GM12878 (cell line): ENCODE results near the gene RASGEF1B.

Experiments
- ATF7 ChIP-seq: fragments of 450-650 bp; IDR thresholded peaks from 2 replicates; pipeline ENCODE4 v1.6.1; 2016; ENCODE audit warnings: low read depth, mild to moderate bottlenecking
- CTCF ChIP-seq, 3 experiments: IDR thresholded peaks in 2 of 3; conservative IDR thresholded peaks in 1 of 3; 2 replicates each; pipeline ENCODE4 v1.5.1; 2011; ENCODE audit warnings: low read depth in 3 of 3, low read length in 3 of 3, mild to moderate bottlenecking in 3 of 3, control low read depth in 2 of 3, moderate library complexity in 2 of 3, inconsistent platforms in 1 of 3, mixed read lengths in 1 of 3; ENCODE audit not compliant: control insufficient read depth in 2 of 3, insufficient read depth in 1 of 3; ENCODE audit errors: extremely low read depth in 1 of 3
- EP300 ChIP-seq, 2 experiments: fragments of 150-350 bp in 1 of 2; IDR thresholded peaks; 2 replicates each; pipeline ENCODE4 v1.6.1; 2011 to 2012; ENCODE audit warnings: low read depth in 2 of 2, low read length in 2 of 2, borderline replicate concordance in 1 of 2, improper control_type of control experiment in 1 of 2, inconsistent platforms in 1 of 2; ENCODE audit not compliant: control insufficient read depth in 1 of 2
- EZH2 ChIP-seq: IDR thresholded peaks from 2 replicates; pipeline ENCODE4 v1.6.1; 2012; ENCODE audit warnings: low read depth, mild to moderate bottlenecking, control low read depth, inconsistent platforms, low read length, borderline replicate concordance; ENCODE audit not compliant: control insufficient read depth
- IKZF2 ChIP-seq, 2 experiments: fragments of 450-650 bp; IDR thresholded peaks; 2 replicates each; pipeline ENCODE4 v1.6.1; 2017; ENCODE audit warnings: mild to moderate bottlenecking in 2 of 2, moderate library complexity in 2 of 2
- NR2C2 ChIP-seq: IDR thresholded peaks from 2 replicates; pipeline ENCODE4 v1.6.1; 2011; ENCODE audit warnings: borderline replicate concordance, low read depth; ENCODE audit not compliant: control insufficient read depth, insufficient read length
- SIN3A ChIP-seq: IDR thresholded peaks from 2 replicates; pipeline ENCODE4 v1.6.1; 2012; ENCODE audit warnings: low read depth, low read length, improper control_type of control experiment
- YY1 ChIP-seq: IDR thresholded peaks from 2 replicates; pipeline ENCODE4 v1.6.1; 2011; ENCODE audit warnings: low read depth, mild to moderate bottlenecking, low read length
- ZNF24 ChIP-seq: fragments of 450-650 bp; IDR thresholded peaks from 2 replicates; pipeline ENCODE4 v1.6.1; 2017; ENCODE audit warnings: antibody characterized with exemption, mild to moderate bottlenecking
- ZZZ3 ChIP-seq: IDR thresholded peaks from 2 replicates; pipeline ENCODE4 v1.6.1; 2011; ENCODE audit warnings: low read depth; ENCODE audit not compliant: control insufficient read depth, insufficient read length

GRCh38 chr4:81492606-81493230 lies 21.0 kb upstream of the RASGEF1B start:
- TF ChIP-seq SIN3A (no peak), ATF7 (no peak), YY1 (no peak), EZH2 (no peak), EP300 (IDR thresholded peaks at IDR 0.05; ENCODE audit: borderline replicate concordance in 1 of 2, control insufficient read depth in 1 of 2, low read depth in 2 of 2, low read length in 2 of 2) (no peak), IKZF2 (IDR thresholded peaks at IDR 0.05) (no peak), ZZZ3 (no peak), CTCF (IDR thresholded peaks at IDR 0.05 in 2 of 3, conservative IDR thresholded peaks at IDR 0.05 in 1 of 3; ENCODE audit: control insufficient read depth in 2 of 3, extremely low read depth in 1 of 3, insufficient read depth in 1 of 3, low read depth in 3 of 3, low read length in 3 of 3) (no peak), ZNF24 (no peak), NR2C2 (no peak)
